HEK293 (cell line): ENCODE measurements around the gene CAPN10.

ENCODE experiments used
- CTCF ChIA-PET: fragments of 350-600 bp; formaldehyde crosslinking; extraction: SDS; loops from one replicate; lab custom pipeline; 2021; ENCODE audit warnings: antibody characterized with exemption; lab: Yijun Ruan, JAX
- POLR2A ChIA-PET: fragments of 300-600 bp; formaldehyde crosslinking; extraction: SDS; loops from one replicate; lab custom pipeline; 2020; ENCODE audit warnings: antibody characterized with exemption, inconsistent platforms; lab: Yijun Ruan, JAX
- H3K27ac ChIP-seq: fragments of 200-500 bp; sonication (Bioruptor generic); 2 replicates; pipeline ENCODE4 v1.5.1; 2014; ENCODE audit warnings: low read depth, low read length, control low read depth, inconsistent platforms; ENCODE audit errors: extremely low read depth
- H3K36me3 ChIP-seq, 2 experiments: fragments of 200-500 bp in 1 of 2; sonication (Bioruptor generic) in 1 of 2; 1 replicate in 1 of 2; 2 replicates in 1 of 2; pipeline ENCODE4 v1.5.1; 2014 to 2017; ENCODE audit warnings: inconsistent platforms in 2 of 2, low read length in 2 of 2; ENCODE audit not compliant: control insufficient read depth in 2 of 2, insufficient read depth in 1 of 2
- H3K4me1 ChIP-seq: fragments of 200-500 bp; sonication (Bioruptor generic); 2 replicates; pipeline ENCODE4 v1.5.1; 2014; ENCODE audit warnings: mild to moderate bottlenecking, low read length, inconsistent platforms; ENCODE audit not compliant: control insufficient read depth, insufficient read depth
- H3K4me3 ChIP-seq: 2 replicates; pipeline ENCODE4 v1.5.1; 2011; ENCODE audit warnings: low read depth, mild to moderate bottlenecking, control low read depth, low read length, moderate library complexity
- H3K9me3 ChIP-seq: fragments of 200-500 bp; sonication (Bioruptor generic); 2 replicates; pipeline ENCODE4 v1.5.1; 2014; ENCODE audit warnings: low read depth, low read length, inconsistent platforms; ENCODE audit not compliant: control insufficient read depth, insufficient read depth
- BCL11B ChIP-seq: fragments of 450-650 bp; formaldehyde crosslinking; IDR thresholded peaks from 2 replicates; pipeline ENCODE4 v1.5.1; 2016; ENCODE audit warnings: low read depth, missing biosample characterization, missing genetic modification characterization
- HOXA7 ChIP-seq: sonication (generic); formaldehyde crosslinking; IDR thresholded peaks from 2 replicates; pipeline ENCODE4 v1.8.1; 2022; ENCODE audit warnings: missing genetic modification reagents, borderline replicate concordance
- KLF9 ChIP-seq: fragments of 450-650 bp; formaldehyde crosslinking; IDR thresholded peaks from 2 replicates; pipeline ENCODE4 v1.5.1; 2016; ENCODE audit warnings: missing biosample characterization, missing genetic modification characterization, low read depth
- ZNF266 ChIP-seq: fragments of 450-650 bp; formaldehyde crosslinking; IDR thresholded peaks from 2 replicates; pipeline ENCODE4 v1.5.1; 2016; ENCODE audit warnings: missing biosample characterization, missing genetic modification characterization, low read depth
- ZNF350 ChIP-seq: fragments of 450-650 bp; formaldehyde crosslinking; IDR thresholded peaks from 2 replicates; pipeline ENCODE4 v1.5.0; 2017; ENCODE audit warnings: missing biosample characterization, mild to moderate bottlenecking, missing genetic modification characterization
- ZNF391 ChIP-seq: fragments of 450-650 bp; formaldehyde crosslinking; IDR thresholded peaks from 2 replicates; pipeline ENCODE4 v1.5.1; 2016; ENCODE audit warnings: low read depth, missing biosample characterization, missing genetic modification characterization, borderline replicate concordance
- ZNF521 ChIP-seq: fragments of 450-650 bp; formaldehyde crosslinking; IDR thresholded peaks from 2 replicates; pipeline ENCODE4 v1.5.1; 2017; ENCODE audit warnings: missing biosample characterization, mild to moderate bottlenecking, missing genetic modification characterization
- ZNF610 ChIP-seq: fragments of 450-650 bp; formaldehyde crosslinking; IDR thresholded peaks from 2 replicates; pipeline ENCODE4 v1.5.1; 2016; ENCODE audit warnings: missing biosample characterization, missing genetic modification characterization, borderline replicate concordance
- ZNF660 ChIP-seq: fragments of 450-650 bp; IDR thresholded peaks from 2 replicates; pipeline ENCODE4 v1.5.1; 2018; ENCODE audit warnings: missing biosample characterization, mild to moderate bottlenecking, missing genetic modification characterization
- ZSCAN30 ChIP-seq: fragments of 450-650 bp; IDR thresholded peaks from 2 replicates; pipeline ENCODE4 v1.5.1; 2018; ENCODE audit warnings: missing biosample characterization, mild to moderate bottlenecking, missing genetic modification characterization, moderate library complexity
- TF ChIP-seq, protein P1 (sequence below): fragments of 450-650 bp; formaldehyde crosslinking; IDR thresholded peaks from 2 replicates; pipeline ENCODE4 v1.5.1; 2016; ENCODE audit warnings: missing biosample characterization, missing genetic modification characterization, borderline replicate concordance
- TF ChIP-seq, protein P2 (sequence below): fragments of 450-650 bp; formaldehyde crosslinking; IDR thresholded peaks from 2 replicates; pipeline ENCODE4 v1.5.1; 2016; ENCODE audit warnings: missing biosample characterization, missing genetic modification characterization
- TF ChIP-seq, protein P3 (sequence below): fragments of 450-650 bp; formaldehyde crosslinking; conservative IDR thresholded peaks from 2 replicates; pipeline ENCODE4 v1.5.1; 2016; ENCODE audit warnings: low read depth, missing biosample characterization, missing genetic modification characterization
- TF ChIP-seq, protein P4 (sequence below): fragments of 450-650 bp; formaldehyde crosslinking; IDR thresholded peaks from 2 replicates; pipeline ENCODE4 v1.5.1; 2016; ENCODE audit warnings: missing biosample characterization, missing genetic modification characterization

CAPN10 gene

DNA sequence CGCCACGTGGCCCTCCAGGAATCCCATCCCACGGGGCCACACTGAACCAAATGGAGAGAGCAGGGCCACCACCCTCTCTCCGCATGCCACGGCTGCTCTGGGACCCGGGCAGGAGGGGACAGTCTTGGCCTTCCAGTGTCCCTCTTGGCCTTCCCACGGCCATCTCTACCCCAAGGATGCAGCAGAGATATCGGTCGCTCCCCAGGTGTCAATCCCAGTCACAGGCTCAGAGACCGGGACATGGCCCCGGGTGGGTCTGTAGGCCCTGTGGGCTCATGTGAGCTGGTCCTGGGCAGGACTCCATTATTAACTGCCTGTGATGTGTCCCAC lies 15.3 kb downstream of the CAPN10 start (continued):
- TF ChIP-seq ZSCAN30 (tag by site-specific recombination) = no peak

DNA sequence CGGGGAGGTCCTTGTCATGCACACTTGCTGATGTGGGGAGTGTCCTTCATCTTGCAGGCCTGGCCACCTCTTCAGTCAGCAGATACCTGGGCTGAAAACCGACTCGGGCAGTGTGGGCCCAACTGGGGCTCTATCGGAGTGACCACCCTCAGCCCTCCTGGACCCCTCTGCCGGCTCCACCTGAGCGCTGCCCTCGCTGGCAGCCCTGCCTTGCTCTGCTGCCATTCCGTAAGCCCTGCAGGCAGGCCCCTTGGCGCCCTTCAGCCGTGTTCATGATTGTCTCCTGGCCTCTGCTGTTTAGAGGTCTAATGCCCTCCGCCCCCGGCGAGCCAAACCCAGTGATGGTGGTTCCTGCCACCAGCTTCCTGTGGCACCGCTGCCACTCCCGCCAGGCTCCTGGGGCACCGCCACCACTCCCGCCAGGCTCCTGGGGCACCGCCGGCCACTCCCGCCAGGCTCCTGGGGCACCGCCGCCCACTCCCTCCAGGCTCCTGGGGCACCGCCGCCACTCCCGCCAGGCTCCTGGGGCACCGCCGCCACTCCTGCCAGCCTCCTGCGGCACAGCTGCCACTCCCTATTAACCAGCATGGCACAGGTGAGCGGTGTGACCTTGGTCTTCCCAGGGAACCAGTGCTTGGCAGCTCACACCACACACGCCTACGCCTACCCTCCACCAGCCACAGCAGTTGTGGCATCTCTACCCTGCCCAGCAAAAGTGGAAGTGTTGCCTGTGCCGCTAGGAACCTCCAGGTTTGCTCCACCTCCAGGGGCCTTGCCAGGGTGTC lies 15.9 kb downstream of the CAPN10 start:
- peaks cover 0 to 33% of the 10 kb centered on the region in 2 experiments; a peak in 2 of 3 replicates for H3K36me3 ChIP-seq
- H3K4me3 ChIP-seq = no peak overlapping the region
- ChIA-PET POLR2A (interaction anchor here (4.5 kb wide), 1 partner anchor 15 kb away, joined by 14 read pairs; the partner anchor contains the start of gene CAPN10), CTCF (interaction anchor here (0.9 kb wide), 1 partner anchor 65 kb away, joined by 3 read pairs; no protein-coding TSS in a partner anchor)
- no peak for TF ChIP-seq ZNF660
- H3K9me3 ChIP-seq = no peaks in the 10 kb centered on the region
- H3K27ac ChIP-seq = no peak overlapping the region
- H3K4me1 ChIP-seq = no peaks in the 10 kb centered on the region; the same call in 1 of the 2 replicates

DNA sequence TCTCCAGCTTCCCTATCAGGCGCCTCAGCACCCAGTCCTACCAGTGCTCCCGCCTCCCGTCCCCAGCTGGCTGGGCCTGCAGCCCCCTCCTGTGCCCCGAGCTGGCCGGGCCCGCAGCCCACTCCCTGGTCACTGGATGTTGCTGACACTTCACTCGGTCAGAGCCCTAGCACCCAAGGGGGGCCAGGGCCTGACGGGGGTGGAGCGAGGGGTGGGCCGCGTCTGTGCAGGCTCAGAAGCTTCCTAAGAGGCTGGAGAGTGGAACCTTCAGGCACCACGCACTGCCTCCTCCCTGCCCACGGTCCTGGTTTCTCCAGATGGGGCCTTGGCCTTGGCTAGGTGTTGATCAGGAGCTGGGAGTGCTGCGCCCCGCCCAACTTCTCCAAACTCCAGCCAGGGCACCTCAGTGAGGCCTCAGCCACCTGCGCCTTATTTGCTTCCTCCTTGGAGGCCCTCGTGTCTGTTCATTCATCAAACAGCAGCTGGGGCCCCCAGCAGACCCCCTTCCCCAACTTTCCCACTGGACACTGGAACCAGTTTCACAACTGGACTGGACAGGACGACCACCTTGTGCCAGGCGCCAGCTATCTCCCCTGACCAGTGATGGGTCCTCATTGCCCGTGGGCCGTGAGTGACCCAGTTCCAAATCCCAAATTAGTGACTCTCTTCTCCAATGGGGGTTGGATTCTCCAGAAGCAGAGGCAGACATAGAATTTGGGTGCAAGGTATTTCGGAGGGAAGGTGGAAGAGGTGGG lies 16.7 kb downstream of the CAPN10 start:
- Histone ChIP-seq H3K36me3 (peaks cover 0 to 25% of the 10 kb centered on the region in 2 experiments; a peak in 2 of 3 replicates), H3K9me3 (no peaks in the 10 kb centered on the region), H3K27ac (no peak overlapping the region), H3K4me1 (no peaks in the 10 kb centered on the region; the same call in 1 of the 2 replicates), H3K4me3 (no peak overlapping the region)
- ChIA-PET CTCF (interaction anchor here (0.9 to 1.4 kb wide), 2 partner anchors 23 to 64 kb away, joined by 3 to 4 read pairs; no protein-coding TSS in a partner anchor), POLR2A (no interaction called here)
- TF ChIP-seq ZNF610 (tag by site-specific recombination) = no peak
- no peak for TF ChIP-seq ZNF350 (tag by site-specific recombination)
- TF ChIP-seq, protein P1, sequence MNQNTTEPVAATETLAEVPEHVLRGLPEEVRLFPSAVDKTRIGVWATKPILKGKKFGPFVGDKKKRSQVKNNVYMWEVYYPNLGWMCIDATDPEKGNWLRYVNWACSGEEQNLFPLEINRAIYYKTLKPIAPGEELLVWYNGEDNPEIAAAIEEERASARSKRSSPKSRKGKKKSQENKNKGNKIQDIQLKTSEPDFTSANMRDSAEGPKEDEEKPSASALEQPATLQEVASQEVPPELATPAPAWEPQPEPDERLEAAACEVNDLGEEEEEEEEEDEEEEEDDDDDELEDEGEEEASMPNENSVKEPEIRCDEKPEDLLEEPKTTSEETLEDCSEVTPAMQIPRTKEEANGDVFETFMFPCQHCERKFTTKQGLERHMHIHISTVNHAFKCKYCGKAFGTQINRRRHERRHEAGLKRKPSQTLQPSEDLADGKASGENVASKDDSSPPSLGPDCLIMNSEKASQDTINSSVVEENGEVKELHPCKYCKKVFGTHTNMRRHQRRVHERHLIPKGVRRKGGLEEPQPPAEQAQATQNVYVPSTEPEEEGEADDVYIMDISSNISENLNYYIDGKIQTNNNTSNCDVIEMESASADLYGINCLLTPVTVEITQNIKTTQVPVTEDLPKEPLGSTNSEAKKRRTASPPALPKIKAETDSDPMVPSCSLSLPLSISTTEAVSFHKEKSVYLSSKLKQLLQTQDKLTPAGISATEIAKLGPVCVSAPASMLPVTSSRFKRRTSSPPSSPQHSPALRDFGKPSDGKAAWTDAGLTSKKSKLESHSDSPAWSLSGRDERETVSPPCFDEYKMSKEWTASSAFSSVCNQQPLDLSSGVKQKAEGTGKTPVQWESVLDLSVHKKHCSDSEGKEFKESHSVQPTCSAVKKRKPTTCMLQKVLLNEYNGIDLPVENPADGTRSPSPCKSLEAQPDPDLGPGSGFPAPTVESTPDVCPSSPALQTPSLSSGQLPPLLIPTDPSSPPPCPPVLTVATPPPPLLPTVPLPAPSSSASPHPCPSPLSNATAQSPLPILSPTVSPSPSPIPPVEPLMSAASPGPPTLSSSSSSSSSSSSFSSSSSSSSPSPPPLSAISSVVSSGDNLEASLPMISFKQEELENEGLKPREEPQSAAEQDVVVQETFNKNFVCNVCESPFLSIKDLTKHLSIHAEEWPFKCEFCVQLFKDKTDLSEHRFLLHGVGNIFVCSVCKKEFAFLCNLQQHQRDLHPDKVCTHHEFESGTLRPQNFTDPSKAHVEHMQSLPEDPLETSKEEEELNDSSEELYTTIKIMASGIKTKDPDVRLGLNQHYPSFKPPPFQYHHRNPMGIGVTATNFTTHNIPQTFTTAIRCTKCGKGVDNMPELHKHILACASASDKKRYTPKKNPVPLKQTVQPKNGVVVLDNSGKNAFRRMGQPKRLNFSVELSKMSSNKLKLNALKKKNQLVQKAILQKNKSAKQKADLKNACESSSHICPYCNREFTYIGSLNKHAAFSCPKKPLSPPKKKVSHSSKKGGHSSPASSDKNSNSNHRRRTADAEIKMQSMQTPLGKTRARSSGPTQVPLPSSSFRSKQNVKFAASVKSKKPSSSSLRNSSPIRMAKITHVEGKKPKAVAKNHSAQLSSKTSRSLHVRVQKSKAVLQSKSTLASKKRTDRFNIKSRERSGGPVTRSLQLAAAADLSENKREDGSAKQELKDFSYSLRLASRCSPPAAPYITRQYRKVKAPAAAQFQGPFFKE (tag by site-specific recombination) = no peak
- no peak for TF ChIP-seq HOXA7 (CRISPR knock-in tag)
- no peak for TF ChIP-seq KLF9 (tag by site-specific recombination)
- TF ChIP-seq ZNF391 (tag by site-specific recombination) = no peak
- TF ChIP-seq, protein P2, sequence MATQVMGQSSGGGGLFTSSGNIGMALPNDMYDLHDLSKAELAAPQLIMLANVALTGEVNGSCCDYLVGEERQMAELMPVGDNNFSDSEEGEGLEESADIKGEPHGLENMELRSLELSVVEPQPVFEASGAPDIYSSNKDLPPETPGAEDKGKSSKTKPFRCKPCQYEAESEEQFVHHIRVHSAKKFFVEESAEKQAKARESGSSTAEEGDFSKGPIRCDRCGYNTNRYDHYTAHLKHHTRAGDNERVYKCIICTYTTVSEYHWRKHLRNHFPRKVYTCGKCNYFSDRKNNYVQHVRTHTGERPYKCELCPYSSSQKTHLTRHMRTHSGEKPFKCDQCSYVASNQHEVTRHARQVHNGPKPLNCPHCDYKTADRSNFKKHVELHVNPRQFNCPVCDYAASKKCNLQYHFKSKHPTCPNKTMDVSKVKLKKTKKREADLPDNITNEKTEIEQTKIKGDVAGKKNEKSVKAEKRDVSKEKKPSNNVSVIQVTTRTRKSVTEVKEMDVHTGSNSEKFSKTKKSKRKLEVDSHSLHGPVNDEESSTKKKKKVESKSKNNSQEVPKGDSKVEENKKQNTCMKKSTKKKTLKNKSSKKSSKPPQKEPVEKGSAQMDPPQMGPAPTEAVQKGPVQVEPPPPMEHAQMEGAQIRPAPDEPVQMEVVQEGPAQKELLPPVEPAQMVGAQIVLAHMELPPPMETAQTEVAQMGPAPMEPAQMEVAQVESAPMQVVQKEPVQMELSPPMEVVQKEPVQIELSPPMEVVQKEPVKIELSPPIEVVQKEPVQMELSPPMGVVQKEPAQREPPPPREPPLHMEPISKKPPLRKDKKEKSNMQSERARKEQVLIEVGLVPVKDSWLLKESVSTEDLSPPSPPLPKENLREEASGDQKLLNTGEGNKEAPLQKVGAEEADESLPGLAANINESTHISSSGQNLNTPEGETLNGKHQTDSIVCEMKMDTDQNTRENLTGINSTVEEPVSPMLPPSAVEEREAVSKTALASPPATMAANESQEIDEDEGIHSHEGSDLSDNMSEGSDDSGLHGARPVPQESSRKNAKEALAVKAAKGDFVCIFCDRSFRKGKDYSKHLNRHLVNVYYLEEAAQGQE (tag by site-specific recombination) = no peak
- TF ChIP-seq, protein P3, sequence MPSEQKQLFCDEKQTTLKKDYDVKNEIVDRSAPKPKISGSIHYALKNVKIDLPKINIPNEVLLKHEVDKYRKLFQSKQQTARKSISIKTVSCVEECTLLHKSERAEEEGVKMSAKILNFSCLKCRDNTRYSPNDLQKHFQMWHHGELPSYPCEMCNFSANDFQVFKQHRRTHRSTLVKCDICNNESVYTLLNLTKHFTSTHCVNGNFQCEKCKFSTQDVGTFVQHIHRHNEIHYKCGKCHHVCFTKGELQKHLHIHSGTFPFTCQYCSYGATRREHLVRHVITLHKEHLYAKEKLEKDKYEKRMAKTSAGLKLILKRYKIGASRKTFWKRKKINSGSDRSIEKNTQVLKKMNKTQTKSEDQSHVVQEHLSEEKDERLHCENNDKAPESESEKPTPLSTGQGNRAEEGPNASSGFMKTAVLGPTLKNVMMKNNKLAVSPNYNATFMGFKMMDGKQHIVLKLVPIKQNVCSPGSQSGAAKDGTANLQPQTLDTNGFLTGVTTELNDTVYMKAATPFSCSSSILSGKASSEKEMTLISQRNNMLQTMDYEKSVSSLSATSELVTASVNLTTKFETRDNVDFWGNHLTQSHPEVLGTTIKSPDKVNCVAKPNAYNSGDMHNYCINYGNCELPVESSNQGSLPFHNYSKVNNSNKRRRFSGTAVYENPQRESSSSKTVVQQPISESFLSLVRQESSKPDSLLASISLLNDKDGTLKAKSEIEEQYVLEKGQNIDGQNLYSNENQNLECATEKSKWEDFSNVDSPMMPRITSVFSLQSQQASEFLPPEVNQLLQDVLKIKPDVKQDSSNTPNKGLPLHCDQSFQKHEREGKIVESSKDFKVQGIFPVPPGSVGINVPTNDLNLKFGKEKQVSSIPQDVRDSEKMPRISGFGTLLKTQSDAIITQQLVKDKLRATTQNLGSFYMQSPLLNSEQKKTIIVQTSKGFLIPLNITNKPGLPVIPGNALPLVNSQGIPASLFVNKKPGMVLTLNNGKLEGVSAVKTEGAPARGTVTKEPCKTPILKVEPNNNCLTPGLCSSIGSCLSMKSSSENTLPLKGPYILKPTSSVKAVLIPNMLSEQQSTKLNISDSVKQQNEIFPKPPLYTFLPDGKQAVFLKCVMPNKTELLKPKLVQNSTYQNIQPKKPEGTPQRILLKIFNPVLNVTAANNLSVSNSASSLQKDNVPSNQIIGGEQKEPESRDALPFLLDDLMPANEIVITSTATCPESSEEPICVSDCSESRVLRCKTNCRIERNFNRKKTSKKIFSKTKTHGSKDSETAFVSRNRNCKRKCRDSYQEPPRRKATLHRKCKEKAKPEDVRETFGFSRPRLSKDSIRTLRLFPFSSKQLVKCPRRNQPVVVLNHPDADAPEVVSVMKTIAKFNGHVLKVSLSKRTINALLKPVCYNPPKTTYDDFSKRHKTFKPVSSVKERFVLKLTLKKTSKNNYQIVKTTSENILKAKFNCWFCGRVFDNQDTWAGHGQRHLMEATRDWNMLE (tag by site-specific recombination) = no peak
- TF ChIP-seq, protein P4, sequence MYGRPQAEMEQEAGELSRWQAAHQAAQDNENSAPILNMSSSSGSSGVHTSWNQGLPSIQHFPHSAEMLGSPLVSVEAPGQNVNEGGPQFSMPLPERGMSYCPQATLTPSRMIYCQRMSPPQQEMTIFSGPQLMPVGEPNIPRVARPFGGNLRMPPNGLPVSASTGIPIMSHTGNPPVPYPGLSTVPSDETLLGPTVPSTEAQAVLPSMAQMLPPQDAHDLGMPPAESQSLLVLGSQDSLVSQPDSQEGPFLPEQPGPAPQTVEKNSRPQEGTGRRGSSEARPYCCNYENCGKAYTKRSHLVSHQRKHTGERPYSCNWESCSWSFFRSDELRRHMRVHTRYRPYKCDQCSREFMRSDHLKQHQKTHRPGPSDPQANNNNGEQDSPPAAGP (tag by site-specific recombination) = no peak
- no peak for TF ChIP-seq ZNF521
- no peak for TF ChIP-seq ZNF266
- no peak for TF ChIP-seq BCL11B (tag by site-specific recombination)
